Spleen (tissue), 7 donors: ENCODE results near the gene PTK7.

ENCODE experiments used
- CTCF ChIP-seq, 11 experiments: fragments of 200-600 bp in 7 of 11; fragments of 450-650 bp in 4 of 11; sonication (generic) in 4 of 11; IDR thresholded peaks in 8 of 11; conservative IDR thresholded peaks in 3 of 11; 1 replicate in 7 of 11; 2 replicates in 4 of 11; pipeline versions ENCODE4 v1.4.0 to v1.8.0; 2016 to 2021; ENCODE audit warnings: antibody characterized with exemption in 11 of 11, inconsistent platforms in 4 of 11, mild to moderate bottlenecking in 1 of 11
- POLR2A ChIP-seq, 3 donors: fragments of 450-650 bp; IDR thresholded peaks; one replicate each; pipeline ENCODE4 v1.5.1; 2017; ENCODE audit warnings: antibody characterized with exemption in 3 of 3, mild to moderate bottlenecking in 1 of 3
- POLR2AphosphoS5 ChIP-seq, 3 donors: sonication (generic); formaldehyde crosslinking; IDR thresholded peaks; one replicate each; pipeline ENCODE4 v1.5.1; 2017; ENCODE audit warnings: antibody characterized with exemption in 3 of 3
- donor health status: DM: no; HTN: no; CAD: no; lungs with moderate emphysema.
- donor health status: DM: no; HTN: no; CAD: no.
- donor health status: DM: no; HTN: no; CAD: no.

- TF ChIP-seq CTCF (IDR thresholded peaks at IDR 0.05 in 8 of 11, conservative IDR thresholded peaks at IDR 0.05 in 3 of 11) (no peak), POLR2A (IDR thresholded peaks at IDR 0.05) (no peak), POLR2AphosphoS5 (IDR thresholded peaks at IDR 0.05) (no peak)
Observed at GRCh38 chr6:43033496-43034189, 42.5 kb upstream of the PTK7 start.
